Gastrocnemius medialis (tissue), 4 donors: ENCODE results near the gene XRN1.

Source experiments
- CTCF ChIP-seq, 5 experiments: fragments of 450-650 bp in 3 of 5; fragments of 200-600 bp in 2 of 5; sonication (generic) in 2 of 5; IDR thresholded peaks in 4 of 5; conservative IDR thresholded peaks in 1 of 5; 1 replicate in 4 of 5; 2 replicates in 1 of 5; pipeline ENCODE4 v1.5.1; 2016 to 2019; ENCODE audit warnings: antibody characterized with exemption in 5 of 5, mild to moderate bottlenecking in 3 of 5, moderate library complexity in 3 of 5
- POLR2A ChIP-seq, 2 donors: fragments of 450-650 bp; IDR thresholded peaks; one replicate each; pipeline ENCODE4 v1.6.1; 2017; ENCODE audit warnings: antibody characterized with exemption in 2 of 2, mild to moderate bottlenecking in 2 of 2, moderate library complexity in 2 of 2

- TF ChIP-seq CTCF (IDR thresholded peaks at IDR 0.05 in 4 of 5, conservative IDR thresholded peaks at IDR 0.05 in 1 of 5) = no peak
- no peak for TF ChIP-seq POLR2A (IDR thresholded peaks at IDR 0.05)
Measured at GRCh38 chr3:142394921-142395622, 52.8 kb downstream of the XRN1 start.
